CMK (cell line): Measurements from ENCODE around the gene TSBP1.
"Not testable (repeated sequence)": the region's sequence is repeated elsewhere in the genome, so short reads cannot be mapped to it uniquely, and the experiment has no call there.

Experiments
- DNase-seq: peaks from one replicate; pipeline ENCODE4 v3.0.0-alpha.2; 2010; ENCODE audit warnings: low read depth

The TSBP1 gene

GRCh38 chr6:32288426-32288825 is 83.3 kb downstream of the TSBP1 start:
- peak; percentile 33 for DNase-seq

GRCh38 chr6:32273801-32274577 is 97.7 kb downstream of the TSBP1 start:
- not testable (repeated sequence) for DNase-seq

- no peak for DNase-seq
Observed at GRCh38 chr6:32271429-32271828, 100.3 kb downstream of the TSBP1 start.

GRCh38 chr6:32268459-32268858 is 103.2 kb downstream of the TSBP1 start:
- not testable (repeated sequence) for DNase-seq

GRCh38 chr6:32267035-32267434 is 104.7 kb downstream of the TSBP1 start:
- DNase-seq = no peak

- DNase-seq = not testable (repeated sequence)
Observed at GRCh38 chr6:32257262-32257661, 114.4 kb downstream of the TSBP1 start.

- DNase-seq = peak; percentile 31
Observed at GRCh38 chr6:32255199-32256153, 116.2 kb downstream of the TSBP1 start.

- no peak for DNase-seq
Observed at GRCh38 chr6:32254761-32255198, 116.9 kb downstream of the TSBP1 start.

- DNase-seq = no peak
Observed at GRCh38 chr6:32252331-32253009, 119.2 kb downstream of the TSBP1 start.

GRCh38 chr6:32249262-32249661 is 122.4 kb downstream of the TSBP1 start:
- DNase-seq = no peak

- no peak for DNase-seq
Observed at GRCh38 chr6:32247401-32247800, 124.3 kb downstream of the TSBP1 start.

GRCh38 chr6:32244946-32245398 is 126.7 kb downstream of the TSBP1 start:
- DNase-seq = peak; percentile 62

- no peak for DNase-seq
Observed at GRCh38 chr6:32244270-32244669, 127.4 kb downstream of the TSBP1 start.
